GM18526 (cell line): ENCODE data around the gene RBL1.

Experiments used
- POLR2A ChIP-seq: IDR thresholded peaks from 3 replicates; pipeline ENCODE4 v1.6.1; 2011; ENCODE audit not compliant: insufficient read length; ENCODE audit errors: extremely low read depth

Gene RBL1

DNA sequence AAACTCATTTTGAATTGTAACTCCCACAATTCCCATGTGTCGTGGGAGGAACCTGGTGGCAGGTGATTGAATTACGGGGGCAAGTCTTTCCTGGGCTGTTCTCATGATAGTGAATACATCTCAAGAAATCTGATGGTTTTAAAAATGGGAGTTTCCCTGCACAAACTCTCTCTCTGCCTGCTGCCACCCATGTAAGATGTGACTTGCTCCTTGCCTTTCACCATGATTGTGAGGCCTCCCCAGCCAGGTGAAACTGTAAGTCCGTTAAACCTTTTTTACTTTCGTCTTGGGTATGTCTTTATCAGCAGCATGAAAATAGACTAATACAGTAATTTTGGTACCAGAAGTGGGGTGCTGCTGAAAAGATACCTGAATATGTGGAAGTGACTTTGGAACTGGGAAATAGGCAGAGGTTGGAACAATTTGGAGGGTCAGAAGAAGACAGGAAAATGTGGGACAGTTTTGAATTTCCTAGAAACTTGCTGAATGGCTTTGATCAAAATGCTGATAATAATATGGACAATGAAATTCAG, 102.9 kb downstream of the RBL1 start:
- no peak for TF ChIP-seq POLR2A

DNA sequence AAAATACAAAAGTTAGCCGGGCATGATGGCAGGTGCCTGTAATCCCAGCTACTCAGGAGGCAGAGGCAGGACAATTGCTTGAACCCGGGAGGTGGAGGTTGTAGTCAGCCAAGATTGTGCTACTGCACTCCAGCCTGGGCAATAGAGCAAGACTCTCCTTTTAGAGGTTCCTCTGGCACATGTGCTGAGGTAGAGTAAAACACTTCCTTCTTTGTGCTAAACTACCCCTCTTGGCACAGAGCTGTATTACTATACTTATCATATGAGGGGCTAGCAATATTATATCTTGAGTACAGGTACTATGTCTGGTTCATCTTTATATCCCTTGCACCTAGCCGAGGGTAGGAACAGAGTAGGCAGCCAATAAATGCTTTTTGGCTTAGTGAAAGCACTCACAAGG, 104.1 kb downstream of the RBL1 start:
- TF ChIP-seq POLR2A, result no peak

DNA sequence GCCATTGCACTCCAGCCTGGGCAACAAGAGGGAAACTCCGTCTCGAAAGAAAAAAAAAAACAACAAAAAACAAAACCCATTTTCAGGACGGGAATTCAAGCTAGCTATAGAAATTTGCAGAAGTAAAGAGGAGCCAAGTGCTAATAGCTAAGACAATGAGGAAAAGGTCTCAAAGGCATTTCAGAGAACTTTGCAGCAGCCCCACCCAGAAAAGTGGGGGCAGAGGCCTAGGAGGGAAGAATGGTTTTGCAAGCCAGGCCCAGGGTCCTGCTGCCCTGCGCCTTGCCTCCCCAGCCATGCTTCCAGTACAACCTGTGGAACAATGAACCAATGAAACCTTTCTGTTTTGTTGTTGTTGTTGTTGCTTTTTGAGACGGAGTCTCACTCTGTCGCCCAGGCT, 106.0 kb downstream of the RBL1 start:
- TF ChIP-seq POLR2A, result no peak

GRCh38 chr20:36988494-36988966, 107.3 kb downstream of the RBL1 start:
- TF ChIP-seq POLR2A, result no peak

DNA sequence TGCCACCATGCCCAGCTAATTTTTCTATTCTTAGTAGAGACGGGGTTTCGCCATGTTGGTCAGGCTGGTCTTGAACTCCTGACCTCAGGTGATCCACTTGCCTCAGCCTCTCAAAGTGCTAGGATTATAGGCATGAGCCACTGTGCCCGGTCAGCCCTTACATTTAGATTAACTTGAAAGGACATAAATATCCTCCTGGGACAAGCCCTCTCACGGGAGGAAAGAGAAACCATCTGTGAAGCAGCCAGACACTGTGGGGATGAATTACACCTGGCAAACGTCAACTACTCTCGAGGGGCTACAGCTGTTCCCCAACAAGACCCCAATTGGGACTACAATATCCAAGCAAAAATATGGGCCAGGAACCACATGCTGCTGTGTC, 111.5 kb downstream of the RBL1 start:
- no peak for TF ChIP-seq POLR2A

DNA sequence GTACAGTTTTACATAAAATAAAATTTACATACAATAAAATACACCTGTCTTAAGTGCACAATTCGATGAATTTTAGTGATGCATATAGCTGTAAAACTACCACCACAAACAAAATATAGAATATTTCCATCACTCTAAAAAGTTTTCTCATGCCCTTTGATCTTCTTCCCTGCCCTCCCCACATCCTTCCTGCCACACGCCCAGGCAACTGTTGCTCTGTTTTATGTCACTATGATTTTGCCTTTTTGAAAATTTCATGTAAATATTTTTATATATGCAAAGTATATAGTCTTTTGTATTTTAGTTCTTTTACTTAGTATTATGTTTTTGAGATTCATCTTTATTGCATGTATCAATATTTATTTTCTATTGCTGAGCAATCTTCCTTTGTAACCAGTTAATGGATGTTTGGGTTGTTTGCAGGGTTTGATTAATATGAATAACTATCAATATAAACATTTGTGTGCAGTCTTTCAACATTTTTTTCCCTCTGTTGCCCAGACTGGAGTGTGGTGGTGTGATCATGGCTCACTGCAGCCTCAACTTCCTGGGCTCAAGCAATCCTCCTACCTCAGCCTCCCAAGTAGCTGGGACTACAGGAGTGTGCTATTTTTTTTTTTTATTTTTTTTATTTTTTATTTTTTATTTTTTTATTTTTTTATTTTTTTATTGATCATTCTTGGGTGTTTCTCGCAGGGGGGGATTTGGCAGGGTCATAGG, 120.5 kb downstream of the RBL1 start:
- TF ChIP-seq POLR2A, result no peak

- TF ChIP-seq POLR2A, result no peak
Measured at GRCh38 chr20:36974660-36975059, 121.1 kb downstream of the RBL1 start.

DNA sequence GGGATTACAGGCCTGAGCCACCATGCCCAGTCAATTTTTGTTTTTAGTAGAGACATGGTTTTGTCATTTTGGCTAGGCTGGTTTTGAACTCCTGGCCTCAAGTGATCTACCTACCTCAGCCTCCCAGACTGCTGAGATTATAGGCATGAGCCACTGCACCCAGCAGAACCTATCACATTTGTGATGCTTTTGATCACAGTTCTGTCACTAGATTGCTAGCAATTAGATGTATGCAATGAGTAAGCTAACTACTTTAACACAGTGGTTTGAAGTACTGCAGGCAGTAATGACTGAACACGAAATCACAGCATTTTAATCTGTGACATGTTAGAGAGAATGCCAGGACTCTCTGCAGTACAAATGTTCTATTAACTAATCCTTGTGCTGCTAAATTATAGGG, 124.7 kb downstream of the RBL1 start:
- TF ChIP-seq POLR2A, result no peak

DNA sequence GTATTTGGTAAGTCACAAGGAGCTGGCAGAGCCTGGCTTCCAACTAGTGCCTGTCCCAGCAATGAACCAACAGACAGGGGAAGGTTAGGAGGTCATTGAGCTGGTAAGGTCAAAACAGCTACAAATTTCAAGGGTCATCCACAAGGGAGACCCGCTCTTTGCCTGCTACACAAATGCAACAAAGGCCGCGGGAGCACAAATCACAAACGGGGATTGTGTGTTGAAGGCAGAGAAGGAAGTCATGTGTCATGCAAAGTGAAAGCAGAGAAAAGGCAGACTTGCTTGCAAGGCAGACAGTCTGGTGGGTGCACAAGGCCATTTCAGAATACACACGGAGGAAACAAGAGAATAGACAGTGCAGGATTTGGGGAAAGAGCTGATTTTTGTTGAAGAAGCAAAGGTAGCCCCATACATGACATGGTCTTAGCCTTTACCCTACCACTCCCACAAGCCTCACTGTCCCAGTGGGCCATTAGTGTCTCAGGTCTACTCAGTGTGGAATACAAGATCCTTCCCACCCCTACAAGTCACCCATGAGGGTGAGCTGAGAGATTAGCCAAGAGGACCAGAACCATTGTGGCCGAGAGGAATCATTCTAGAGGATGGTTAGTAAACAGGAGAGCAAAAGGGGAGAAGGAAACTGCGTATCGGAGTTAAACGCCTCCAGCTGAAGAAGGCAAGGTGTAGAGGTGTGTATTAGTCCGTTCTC, 126.2 kb downstream of the RBL1 start:
- TF ChIP-seq POLR2A, result no peak

GRCh38 chr20:36969051-36969450, 126.7 kb downstream of the RBL1 start:
- TF ChIP-seq POLR2A, result no peak

GRCh38 chr20:36967636-36968035, 128.2 kb downstream of the RBL1 start:
- no peak for TF ChIP-seq POLR2A

DNA sequence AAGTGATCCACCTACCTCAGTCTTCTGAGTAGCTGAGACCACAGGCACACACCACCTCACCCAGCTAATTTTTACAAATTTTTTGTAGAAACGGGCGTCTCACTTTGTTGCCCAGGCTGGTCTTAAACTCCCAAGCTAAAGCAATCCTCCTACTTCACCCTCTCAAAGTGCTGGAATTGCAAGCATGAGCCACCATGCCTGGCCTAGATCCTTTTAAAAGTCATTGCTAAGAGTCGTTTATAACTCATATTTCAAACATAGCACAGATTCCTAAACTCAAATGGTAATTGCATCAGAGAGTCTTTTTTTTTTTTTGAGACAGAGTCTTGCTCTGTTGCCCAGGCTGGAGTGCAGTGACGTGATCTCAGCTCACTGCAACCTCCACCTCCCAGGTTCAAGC, 136.6 kb downstream of the RBL1 start:
- no peak for TF ChIP-seq POLR2A

- no peak for TF ChIP-seq POLR2A
Measured at GRCh38 chr20:36957875-36958667, 137.7 kb downstream of the RBL1 start.

GRCh38 chr20:36956674-36957073, 139.1 kb downstream of the RBL1 start:
- TF ChIP-seq POLR2A, result no peak

- no peak for TF ChIP-seq POLR2A
Measured at GRCh38 chr20:36956016-36956415, 139.8 kb downstream of the RBL1 start.

DNA sequence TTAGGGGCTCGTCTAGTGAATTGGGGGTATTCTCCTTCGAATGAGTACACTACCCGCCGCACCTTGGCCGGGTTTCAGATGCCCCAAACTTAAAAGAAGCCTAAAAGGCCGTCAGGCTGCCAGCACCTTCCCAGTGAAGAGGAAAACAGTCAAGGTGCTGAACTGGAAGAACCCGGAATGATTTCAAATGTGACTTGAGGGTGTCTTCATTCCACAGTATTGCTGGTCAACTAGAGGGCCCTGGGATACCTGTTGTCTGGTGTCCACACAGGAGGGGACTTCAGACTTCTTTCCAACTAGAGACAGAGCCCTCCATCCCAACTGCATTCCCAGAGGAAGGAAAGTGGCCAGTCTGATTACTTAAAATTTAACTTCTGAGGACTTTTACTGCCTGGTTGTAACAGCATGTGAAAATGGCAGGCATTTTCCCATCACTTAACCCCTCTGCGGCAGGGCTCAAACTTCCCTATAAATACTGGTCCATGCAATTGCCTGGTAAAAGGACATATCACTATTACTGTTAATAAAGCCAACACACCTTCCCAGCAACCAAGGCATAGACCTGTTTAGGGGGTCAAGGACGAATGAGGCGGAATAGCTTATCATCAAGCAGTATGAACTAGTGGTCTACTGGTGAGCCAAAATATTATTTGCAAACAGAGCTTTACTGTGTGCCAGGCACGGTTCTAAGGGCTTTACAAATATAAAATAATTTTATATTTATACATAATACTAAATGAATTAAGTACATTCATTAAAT, 143.6 kb downstream of the RBL1 start:
- TF ChIP-seq POLR2A, result no peak
